Hepatocyte (in vitro differentiated cells): ENCODE data around the gene STKLD1.

Source experiments
- CTCF ChIP-seq: fragments of 200-600 bp; sonication (generic); IDR thresholded peaks from 2 replicates; pipeline ENCODE4 v1.5.1; 2016; ENCODE audit warnings: antibody characterized with exemption, mild to moderate bottlenecking; ENCODE audit not compliant: poor library complexity
- EZH2 ChIP-seq: fragments of 200-600 bp; sonication (generic); IDR thresholded peaks from 2 replicates; pipeline ENCODE4 v1.6.1; 2016; ENCODE audit warnings: antibody characterized with exemption, mild to moderate bottlenecking, borderline replicate concordance

GRCh38 chr9:133361507-133362092, 14.6 kb upstream of the STKLD1 start:
- TF ChIP-seq CTCF (no peak), EZH2 (no peak)
